Hematopoietic multipotent progenitor cell treated with erythropoietin and hydrocortisone succinate and interleukin-3 and kit ligand, for 4 days (in vitro differentiated cells): Measurements from ENCODE around the gene FLNC.

Source experiments
- DNase-seq: peaks from one replicate; pipeline ENCODE4 v3.0.0-alpha.2; 2015

FLNC gene

DNA sequence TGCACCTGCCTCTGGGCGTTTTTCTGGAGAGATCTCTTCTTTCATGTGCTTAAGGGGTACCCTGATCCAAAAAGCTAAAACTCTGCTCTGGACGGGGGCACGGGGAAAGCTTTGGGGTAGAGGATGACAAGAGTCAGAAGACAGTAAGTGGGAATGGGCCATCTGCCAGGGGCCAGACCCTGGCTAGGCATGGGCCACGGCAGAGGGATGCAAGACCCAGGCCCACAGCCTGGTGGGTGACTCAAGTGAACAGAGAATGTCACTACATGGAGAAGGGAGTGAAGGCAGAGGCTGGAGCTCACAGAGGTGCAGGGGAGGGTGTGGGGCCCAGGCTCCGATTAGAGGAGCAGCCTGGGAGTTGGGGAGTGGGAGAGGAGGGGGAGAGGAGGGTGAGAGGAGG, 15.3 kb downstream of the FLNC start:
- DNase-seq: no peak

DNA sequence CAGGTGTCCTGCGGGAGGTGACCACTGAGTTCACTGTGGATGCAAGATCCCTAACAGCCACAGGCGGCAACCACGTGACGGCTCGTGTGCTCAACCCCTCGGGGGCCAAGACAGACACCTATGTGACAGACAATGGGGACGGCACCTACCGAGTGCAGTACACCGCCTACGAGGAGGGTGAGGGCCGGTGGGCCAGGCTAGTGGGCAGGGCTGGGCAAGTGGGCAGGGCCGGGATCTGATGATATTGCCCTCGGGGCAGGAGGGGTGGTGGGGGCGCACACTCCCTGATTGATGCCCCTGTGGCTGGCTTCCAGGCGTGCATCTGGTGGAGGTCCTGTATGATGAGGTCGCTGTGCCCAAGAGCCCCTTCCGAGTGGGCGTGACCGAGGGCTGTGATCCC, 15.8 kb downstream of the FLNC start:
- no peak for DNase-seq

DNA sequence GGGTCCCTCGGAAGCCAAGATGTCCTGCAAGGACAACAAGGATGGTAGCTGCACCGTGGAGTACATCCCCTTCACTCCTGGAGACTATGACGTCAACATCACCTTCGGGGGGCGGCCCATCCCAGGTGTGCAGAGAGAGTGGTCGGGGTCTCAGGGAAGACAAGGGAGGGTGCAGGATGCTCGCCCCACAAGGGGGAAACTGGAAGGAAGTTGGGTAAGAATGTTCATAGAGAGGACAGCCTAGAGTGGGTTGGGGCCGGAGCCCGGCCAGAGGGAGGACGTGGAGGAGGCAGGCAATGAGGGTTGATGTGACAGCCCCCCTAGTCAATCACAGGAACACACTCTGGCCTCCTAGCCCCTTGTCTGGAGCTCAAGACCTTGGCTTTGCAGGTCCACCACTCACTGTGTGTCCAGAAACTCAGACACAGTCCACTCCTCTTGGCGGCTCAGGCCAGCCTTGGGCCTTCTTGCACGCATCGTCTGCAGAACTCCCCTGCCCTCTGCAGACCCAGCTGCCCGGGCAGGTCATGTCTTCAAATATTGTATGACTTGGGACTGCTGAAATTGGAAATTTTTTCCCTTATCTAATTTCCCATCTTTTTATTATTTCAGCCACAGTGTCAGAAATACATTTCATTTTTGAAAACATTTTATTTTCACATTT, 16.7 kb downstream of the FLNC start:
- no peak for DNase-seq

DNA sequence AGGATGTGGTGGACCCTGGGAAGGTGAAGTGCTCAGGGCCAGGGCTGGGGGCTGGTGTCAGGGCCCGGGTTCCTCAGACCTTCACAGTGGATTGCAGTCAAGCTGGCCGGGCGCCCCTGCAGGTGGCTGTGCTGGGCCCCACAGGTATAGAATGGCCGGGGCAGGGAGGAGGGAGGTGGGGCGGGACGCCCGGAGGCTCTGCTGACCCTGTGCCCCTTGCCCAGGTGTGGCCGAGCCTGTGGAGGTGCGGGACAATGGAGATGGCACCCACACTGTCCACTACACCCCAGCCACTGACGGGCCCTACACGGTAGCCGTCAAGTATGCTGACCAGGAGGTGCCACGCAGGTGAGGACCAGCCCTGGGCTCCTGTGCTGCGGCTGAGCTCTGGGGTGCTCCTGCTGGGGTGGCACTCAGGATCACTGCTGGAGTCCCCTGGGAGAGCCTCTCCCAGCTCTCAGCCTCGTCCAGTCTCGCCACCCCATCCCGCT, 17.6 kb downstream of the FLNC start:
- no peak for DNase-seq

DNA sequence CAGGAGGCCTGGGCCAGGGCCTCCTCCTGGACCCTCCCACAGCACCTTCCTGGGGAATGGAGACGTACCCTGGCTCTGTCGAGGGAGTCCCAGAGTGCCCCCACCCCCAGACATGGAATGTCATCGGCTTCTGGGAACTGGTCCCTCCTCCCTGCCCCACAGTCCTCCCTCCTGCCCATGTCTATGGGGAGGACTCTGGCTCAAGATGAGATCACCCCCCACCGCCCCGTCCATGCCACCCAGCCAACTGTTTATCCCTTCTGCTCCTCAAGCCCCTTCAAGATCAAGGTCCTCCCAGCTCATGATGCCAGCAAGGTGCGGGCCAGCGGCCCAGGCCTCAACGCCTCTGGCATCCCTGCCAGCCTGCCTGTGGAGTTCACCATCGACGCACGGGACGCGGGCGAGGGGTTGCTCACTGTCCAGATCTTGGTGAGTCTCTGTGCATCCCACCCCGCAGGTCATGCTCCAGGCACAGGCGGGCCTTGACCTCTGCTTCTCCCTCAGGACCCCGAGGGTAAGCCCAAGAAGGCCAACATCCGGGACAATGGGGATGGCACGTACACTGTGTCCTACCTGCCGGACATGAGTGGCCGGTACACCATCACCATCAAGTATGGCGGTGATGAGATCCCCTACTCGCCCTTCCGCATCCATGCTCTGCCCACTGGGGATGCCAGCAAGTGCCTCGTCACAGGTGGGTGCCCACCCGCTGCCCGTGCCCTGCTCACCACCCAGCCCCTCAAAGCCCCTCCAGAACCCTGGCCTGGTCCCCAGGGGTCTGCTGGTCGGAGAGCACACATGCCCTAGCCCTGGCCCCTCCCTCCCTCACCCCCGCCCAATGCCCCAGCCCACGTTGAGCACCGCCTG, 18.3 kb downstream of the FLNC start:
- no peak for DNase-seq

DNA sequence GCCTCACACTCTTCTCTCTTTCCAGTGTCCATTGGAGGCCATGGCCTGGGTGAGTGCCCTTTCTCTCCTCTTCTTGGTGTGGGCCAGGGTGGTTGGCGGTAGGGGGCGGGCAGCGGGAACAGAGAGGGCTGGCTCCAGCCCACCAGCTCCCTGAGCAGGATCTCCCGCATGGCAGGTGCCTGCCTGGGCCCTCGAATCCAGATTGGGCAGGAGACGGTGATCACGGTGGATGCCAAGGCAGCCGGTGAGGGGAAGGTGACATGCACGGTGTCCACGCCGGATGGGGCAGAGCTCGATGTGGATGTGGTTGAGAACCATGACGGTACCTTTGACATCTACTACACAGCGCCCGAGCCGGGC, 18.9 kb downstream of the FLNC start:
- no peak for DNase-seq

DNA sequence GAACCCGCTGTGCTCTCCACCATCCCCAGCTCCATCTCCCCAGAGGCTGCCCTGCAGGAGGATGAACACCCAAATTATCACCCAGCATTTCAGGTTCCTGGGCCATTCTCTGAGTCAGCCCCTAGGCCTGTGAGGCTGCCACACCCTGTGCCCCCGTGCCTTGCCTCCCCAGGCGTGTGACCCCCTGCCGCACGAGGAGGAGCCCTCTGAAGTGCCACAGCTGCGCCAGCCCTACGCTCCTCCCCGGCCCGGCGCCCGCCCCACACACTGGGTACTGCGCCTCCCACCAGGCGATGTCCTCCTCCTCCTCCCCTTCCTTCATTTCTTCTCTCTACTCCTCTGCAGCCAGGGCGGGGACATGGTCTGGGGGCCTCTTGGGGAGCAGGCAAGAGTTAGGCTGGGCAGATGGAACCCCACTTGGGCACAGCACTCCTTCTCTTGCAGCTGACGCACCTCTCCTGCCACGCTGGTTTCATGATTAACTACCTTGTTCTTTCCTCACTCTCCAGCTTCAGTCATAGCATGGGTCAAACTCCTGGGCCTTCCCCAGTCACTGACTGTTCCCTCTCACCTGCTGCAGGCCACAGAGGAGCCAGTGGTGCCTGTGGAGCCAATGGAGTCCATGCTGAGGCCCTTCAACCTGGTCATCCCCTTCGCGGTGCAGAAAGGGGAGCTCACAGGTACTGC, 19.7 kb downstream of the FLNC start:
- no peak for DNase-seq

DNA sequence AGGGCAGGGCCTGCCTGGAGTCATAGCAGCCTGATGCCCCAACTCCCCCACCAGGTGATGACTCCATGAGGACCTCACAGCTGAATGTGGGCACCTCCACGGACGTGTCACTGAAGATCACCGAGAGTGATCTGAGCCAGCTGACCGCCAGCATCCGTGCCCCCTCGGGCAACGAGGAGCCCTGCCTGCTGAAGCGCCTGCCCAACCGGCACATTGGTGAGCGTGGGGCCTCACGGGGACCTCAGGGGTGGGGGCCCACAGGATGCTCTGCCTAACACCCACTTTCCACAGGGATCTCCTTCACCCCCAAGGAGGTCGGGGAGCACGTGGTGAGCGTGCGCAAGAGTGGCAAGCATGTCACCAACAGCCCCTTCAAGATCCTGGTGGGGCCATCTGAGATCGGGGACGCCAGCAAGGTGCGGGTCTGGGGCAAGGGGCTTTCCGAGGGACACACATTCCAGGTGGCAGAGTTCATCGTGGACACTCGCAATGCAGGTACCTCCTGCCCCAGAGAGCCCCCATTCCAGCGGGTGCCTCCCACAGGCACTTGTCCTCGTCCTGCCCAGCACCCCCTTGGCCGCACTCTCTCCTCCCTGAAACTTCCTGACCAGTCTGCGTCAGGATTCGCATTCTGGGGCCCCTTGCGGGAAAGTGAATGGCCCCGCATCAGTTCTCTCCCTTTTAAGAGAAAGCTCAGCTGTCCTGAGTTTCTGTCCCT, 22.5 kb downstream of the FLNC start:
- DNase-seq: no peak

DNA sequence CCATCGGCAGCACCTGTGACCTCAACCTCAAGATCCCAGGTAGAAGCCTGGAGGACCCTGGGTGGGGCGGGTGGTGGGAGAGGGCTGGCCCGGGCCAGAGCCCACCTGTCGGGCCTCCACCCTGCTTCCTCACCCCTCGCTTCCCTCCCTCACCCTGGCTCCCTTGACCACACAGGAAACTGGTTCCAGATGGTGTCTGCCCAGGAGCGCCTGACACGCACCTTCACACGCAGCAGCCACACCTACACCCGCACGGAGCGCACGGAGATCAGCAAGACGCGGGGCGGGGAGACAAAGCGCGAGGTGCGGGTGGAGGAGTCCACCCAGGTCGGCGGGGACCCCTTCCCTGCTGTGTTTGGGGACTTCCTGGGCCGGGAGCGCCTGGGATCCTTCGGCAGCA, 23.6 kb downstream of the FLNC start:
- DNase-seq: no peak

DNA sequence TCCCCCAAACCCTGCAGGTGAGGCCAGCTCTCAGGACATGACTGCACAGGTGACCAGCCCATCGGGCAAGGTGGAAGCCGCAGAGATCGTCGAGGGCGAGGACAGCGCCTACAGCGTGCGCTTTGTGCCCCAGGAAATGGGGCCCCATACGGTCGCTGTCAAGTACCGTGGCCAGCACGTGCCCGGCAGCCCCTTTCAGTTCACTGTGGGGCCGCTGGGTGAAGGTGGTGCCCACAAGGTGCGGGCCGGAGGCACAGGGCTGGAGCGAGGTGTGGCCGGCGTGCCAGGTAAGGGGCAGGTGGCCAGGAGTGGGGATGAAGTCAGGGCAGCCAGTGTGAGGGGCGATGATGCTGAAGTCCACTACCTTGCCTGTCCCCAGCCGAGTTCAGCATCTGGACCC, 24.2 kb downstream of the FLNC start:
- DNase-seq: no peak

DNA sequence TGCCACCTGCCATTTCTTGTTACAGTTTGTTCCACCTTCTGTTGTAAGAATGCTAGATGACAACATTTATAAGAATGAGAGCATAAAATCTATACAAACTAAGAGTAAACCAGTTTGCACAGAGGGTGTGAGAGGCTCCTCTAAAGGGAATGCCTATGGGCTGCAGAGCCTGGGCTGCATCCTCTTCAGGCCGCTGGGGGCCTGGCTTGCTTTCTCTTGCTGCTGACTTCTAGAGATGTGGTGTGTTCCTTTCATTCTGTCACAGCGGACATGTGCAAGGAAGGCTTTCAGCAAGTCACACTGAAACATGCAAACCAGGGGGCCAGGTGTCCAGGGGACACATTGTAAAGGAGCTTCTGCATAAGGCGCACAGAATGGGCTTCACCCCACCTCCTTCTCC, 25.4 kb downstream of the FLNC start:
- no peak for DNase-seq

DNA sequence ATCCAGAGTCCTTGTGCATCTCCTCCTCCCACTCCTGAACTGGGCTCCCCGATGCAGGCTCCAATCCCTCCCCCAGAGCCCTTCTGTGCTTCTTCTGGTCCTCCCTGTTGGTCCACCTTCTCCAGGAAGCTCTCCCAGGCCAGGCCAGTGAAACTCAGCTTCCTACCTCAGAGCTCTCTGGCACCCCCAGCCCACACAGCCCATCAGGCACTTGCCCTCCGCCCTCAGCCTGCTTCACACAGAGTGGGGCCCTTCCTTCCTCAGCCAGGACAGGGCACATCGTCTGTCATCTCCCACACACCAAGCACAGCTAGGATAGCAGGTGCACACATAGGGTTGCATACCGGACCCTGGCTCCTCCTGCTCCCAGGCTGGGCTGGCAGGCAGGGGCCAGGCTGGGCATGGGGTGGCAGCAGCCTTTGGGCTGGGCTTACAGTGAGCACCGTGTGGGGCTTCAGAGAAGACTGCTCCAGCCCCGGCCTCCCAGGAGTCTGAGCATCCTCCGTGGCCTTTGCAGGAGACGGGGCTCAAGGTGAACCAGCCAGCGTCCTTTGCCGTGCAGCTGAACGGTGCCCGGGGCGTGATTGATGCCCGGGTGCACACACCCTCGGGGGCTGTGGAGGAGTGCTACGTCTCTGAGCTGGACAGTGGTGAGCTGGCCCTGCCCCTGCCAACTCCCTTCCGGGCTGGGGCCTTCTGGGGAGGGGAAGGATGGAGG, 26.0 kb downstream of the FLNC start:
- DNase-seq: no peak

DNA sequence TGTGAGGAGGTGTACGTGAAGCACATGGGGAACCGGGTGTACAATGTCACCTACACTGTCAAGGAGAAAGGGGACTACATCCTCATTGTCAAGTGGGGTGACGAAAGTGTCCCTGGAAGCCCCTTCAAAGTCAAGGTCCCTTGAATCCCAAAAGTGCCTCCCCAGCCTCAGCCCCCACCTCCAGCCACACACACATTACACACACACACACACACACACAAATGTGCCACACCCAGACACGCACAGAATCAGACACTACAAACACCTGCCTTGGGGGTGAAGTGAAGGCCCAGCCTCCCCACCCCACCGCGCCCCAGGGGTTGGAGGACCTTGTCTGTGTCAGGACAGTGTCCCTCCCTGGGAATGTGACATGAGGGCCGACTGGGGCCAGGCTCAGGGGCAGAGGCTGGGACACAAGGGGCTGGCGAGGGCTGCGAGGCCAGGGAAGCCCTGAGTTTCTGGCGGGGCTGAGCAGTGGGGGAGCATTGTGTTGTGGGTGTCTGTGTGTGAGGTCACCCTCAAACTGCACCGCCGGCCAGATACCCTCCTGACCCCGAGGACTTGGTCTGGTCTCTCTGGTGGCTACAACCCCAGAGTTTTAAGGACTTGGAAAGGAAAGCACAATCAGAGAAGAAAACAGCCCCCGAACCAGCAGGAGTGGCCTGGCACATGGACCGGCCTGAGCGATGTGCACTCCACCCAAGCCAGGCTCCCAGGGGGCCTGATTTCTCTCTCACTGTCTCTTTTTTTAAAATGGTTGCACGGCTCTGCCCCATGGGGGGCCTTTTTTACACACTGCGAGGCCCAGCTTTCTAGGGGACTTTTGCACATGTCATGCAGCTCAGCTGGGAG, 28.4 kb downstream of the FLNC start:
- no peak for DNase-seq

DNA sequence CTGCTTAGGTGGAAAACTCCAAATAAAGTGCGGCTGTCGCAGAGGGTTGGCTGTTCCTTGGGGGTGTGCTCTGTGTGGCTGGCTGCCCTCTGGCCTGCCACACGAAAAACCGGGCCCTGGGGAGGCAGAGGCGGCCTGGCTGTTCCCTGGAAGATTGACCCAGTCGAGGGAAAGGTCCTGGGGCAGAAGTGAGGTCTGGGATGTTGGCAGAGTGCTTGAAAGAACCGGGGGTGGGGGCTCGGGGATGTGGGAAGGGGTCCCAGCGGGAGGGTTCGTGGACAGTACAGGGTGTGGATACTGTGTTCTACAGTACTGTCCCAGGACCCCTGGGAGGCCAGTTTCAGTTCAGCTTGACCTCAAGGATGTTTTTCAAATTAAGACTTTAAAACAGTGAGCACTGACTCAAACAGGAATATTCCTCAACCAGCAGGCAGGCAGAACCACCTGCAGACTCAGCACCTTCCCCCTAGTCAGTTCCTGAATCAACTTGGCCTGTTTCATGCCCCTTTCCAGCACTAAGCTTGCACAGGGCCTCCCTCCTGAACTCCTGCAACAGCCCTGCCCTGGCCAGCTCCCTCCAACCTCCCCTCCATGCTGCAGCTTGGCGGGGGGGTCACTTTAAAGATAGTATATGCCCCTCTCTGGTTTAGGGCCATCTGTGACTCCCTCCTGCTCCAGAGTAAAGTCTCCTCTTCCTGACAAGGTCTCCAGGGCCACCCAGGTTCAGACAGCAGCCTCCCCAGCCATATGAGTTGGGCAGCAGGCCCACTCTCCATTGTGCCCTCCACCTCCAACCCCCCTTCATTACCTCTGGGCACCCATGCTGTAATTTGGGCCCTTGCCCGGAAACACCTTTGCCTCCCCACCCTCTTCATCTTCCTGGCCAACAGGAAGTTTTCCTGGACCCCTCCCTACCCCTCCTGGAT, 29.3 kb downstream of the FLNC start:
- no peak for DNase-seq

DNA sequence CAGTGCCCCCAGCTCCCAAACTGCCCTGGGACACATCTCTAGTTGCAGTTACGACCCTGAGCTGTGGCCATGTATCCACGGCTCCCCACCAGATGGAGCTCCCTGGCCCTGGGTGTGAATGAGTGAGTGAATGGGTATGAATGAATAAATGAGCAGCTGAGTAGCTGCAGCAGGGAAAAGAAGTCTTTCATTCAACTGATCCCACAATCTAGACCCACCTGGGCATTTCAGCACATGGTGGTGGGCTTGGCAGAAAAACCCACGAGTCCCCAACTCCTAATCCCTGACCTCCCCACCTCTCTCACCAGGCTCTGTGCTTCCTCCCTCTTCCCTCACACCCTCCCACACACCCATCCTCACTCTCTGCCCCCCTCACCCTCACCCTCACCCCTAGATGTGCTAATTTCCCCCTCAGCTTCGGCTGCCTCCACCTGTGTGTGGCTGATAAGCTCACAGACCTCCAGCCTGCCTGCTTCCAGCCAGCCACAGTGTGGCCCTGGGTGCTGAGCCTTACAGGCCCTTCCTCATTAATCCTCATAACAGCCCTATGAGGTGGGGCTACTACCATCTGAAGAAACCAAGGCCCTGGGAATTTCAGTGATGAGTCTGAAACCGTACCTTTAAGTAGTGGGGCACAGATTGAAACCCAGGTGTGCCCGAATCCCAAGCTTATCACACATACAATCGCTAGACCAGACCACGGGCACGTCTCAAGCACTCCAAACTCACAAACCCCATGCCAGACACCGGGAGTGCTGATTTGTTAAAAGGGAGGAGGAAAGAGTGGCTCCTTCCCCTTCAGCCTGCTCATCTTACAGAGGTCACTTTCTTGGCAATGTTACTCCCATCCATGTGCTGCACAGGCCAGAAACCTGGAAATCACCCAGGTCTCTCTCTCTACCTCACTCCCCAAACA, 30.2 kb downstream of the FLNC start:
- DNase-seq: peak; percentile 90

DNA sequence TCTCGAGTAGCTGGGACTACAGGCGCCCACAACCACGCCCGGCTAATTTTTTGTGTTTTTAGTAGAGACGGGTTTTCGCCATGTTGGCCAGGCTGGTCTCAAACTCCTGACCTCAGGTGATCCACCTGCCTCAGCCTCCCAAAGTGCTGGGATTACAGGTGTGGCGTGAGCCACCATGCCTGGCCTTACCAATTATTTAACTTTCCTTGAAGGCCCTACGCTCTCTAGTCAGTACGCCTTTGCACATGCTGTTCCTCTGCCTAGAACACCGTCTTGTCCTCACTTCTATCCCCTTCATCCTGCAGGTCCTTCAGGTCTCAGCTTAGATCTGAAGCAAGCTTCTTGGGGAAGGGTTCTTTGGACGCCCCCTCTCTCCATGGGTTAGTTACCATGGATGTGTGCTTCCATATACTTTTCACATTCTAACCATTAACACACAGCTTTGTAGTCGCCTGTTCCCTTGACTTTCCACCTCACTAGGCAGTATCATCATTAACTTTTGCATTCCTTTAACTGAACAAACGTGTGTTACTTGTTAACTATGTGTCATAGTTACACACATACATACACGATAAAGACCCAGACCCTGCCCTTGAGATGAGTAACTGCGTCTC, 31.9 kb downstream of the FLNC start:
- no peak for DNase-seq

DNA sequence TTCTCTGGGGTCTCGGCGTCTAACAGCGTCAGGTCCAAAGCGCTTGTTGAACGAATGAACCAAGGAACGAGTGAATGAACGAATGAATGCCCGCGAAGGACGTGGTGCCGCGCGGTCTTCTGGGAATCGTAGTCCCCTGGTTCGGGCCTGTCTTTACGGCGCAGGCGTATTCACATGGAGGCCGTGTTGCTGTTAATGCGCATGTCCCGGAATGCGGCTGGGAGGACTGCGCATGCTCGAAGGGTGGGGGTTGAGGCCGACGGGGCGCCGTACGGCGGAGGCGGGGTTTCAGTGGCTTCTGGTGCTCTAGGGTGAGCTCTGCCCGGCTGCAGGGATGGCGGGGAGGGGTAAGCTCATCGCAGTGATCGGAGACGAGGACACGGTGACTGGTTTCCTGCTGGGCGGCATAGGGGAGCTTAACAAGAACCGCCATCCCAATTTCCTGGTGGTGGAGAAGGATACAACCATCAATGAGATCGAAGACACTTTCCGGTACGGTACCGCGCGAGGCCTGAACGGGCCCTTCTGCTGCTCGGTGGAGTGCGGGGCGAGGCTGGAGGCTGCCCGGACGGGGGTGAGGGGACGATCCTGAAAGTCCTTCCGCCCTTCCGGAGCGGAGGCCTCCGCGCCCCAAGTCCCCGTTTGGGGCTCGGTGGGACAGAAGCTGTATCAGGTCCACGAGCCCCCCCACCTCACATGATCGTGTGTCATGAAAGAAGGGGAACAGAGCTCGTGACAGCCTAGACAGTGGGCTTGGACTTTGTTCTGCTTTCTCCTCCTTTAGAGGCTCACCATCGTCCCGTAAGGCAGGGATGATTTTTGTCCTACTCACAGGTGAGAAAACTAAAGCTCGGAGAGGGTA, 32.6 kb downstream of the FLNC start, which contains the start of gene ATP6V1F:
TSS of gene ATP6V1F (plus strand) at position 286 of the 862 bp plus-strand sequence. CDS start at position 335, 49 bp downstream.
- peak; percentile 99 for DNase-seq
